K562 (cell line): ENCODE results near the gene COL23A1. TPM values are rescaled to one million over a fixed set of nuclear protein-coding genes. Genes with fewer than 3 reads are reported as not detected.

ENCODE experiments used
- HDAC8 ChIP-seq: fragments of 450-650 bp; IDR thresholded peaks from 2 replicates; pipeline ENCODE4 v1.6.1; 2016; ENCODE audit warnings: mild to moderate bottlenecking, missing genetic modification characterization, moderate library complexity, missing compliant biosample characterization
- POLR2A ChIP-seq: fragments of 450-650 bp; conservative IDR thresholded peaks from 2 replicates; pipeline ENCODE4 v1.6.1; 2016
- POLR2AphosphoS2 ChIP-seq: IDR thresholded peaks from 2 replicates; pipeline ENCODE4 v1.6.1; 2012; ENCODE audit warnings: low read length, improper control_type of control experiment
- POLR2AphosphoS5 ChIP-seq: IDR thresholded peaks from 2 replicates; pipeline ENCODE4 v1.6.1; 2011; ENCODE audit warnings: mild to moderate bottlenecking, low read depth, low read length, moderate library complexity; ENCODE audit not compliant: control insufficient read depth, insufficient read depth
- RBFOX2 ChIP-seq: fragments of 200-400 bp; formaldehyde crosslinking; IDR thresholded peaks from 2 replicates; pipeline ENCODE4 v1.6.1; 2017; ENCODE audit warnings: low read depth, mild to moderate bottlenecking, low read length, moderate library complexity
- RBM17 ChIP-seq: fragments of 200-400 bp; formaldehyde crosslinking; IDR thresholded peaks from 2 replicates; pipeline ENCODE4 v1.6.1; 2017; ENCODE audit warnings: low read depth, mild to moderate bottlenecking, low read length, borderline replicate concordance
- RBM22 ChIP-seq: fragments of 200-400 bp; formaldehyde crosslinking; IDR thresholded peaks from 2 replicates; pipeline ENCODE4 v1.6.1; 2018; ENCODE audit warnings: low read length, low read depth; ENCODE audit not compliant: poor library complexity, severe bottlenecking
- SIX5 ChIP-seq, 2 experiments: IDR thresholded peaks; 2 replicates each; pipeline ENCODE4 v1.6.1; 2011; ENCODE audit warnings: low read length in 2 of 2, borderline replicate concordance in 1 of 2, low read depth in 1 of 2, mild to moderate bottlenecking in 1 of 2, moderate library complexity in 1 of 2; ENCODE audit not compliant: insufficient read depth in 1 of 2
- SRF ChIP-seq, 2 experiments: fragments of 250-450, 450-650 bp in 1 of 2; sonication (Bioruptor Pico) in 1 of 2; sonication (generic) in 1 of 2; formaldehyde crosslinking; IDR thresholded peaks; 2 replicates each; pipeline versions ENCODE4 v1.5.0 to v1.5.1; 2020 to 2022; ENCODE audit warnings: mild to moderate bottlenecking in 1 of 2, missing genetic modification reagents in 1 of 2
- SRSF3 ChIP-seq: fragments of 200-400 bp; formaldehyde crosslinking; IDR thresholded peaks from 2 replicates; pipeline ENCODE4 v1.6.1; 2016; ENCODE audit warnings: mild to moderate bottlenecking, low read length, moderate library complexity; ENCODE audit not compliant: insufficient read depth
- ZNF121 ChIP-seq: sonication (generic); formaldehyde crosslinking; conservative IDR thresholded peaks from 2 replicates; pipeline ENCODE4 v1.8.0; 2022; ENCODE audit warnings: missing genetic modification reagents
- polyA plus RNA-seq, 8 experiments: library from polyadenylated mRNA; depleted of rRNA in 4 of 8; stranded (reverse) in 5 of 8; unstranded in 3 of 8; fragments of >200 nt; fragmentation: Nextera tagmentation in 2 of 8; fragmentation: Illumina TruSeq in 1 of 8; extraction: Ambion mirVana in 2 of 8; extraction: Trizol in 1 of 8; gene quantifications; 2 replicates each; pipeline versions ENCODE4 v1.2.1 to v1.2.3, GENCODE V29; 2011 to 2014; ENCODE audit warnings: inconsistent platforms in 1 of 8, missing spikeins in 1 of 8
- total RNA-seq, 7 experiments: library from RNA; depleted of rRNA in 6 of 7; stranded (reverse); fragments of >200 nt in 6 of 7; fragmentation: Illumina TruSeq in 2 of 7; extraction: Trizol in 2 of 7; gene quantifications; 2 replicates each; pipeline versions ENCODE4 v1.2.1 to v1.2.3, GENCODE V29; 2011 to 2021; ENCODE audit warnings: low replicate concordance in 1 of 7
- TF ChIP-seq, protein P1 (sequence below): fragments of 250-450 bp; sonication (Bioruptor Pico); IDR thresholded peaks from 2 replicates; pipeline ENCODE4 v1.4.0; 2020; ENCODE audit warnings: mild to moderate bottlenecking, moderate library complexity
- TF ChIP-seq, protein P2 (sequence below), 2 experiments: fragments of 150-350 bp in 1 of 2; IDR thresholded peaks; 2 replicates each; pipeline ENCODE4 v1.6.1; 2012 to 2016; ENCODE audit warnings: low read depth in 2 of 2, low read length in 2 of 2, mild to moderate bottlenecking in 1 of 2, moderate library complexity in 1 of 2

The COL23A1 gene
- total and polyA plus RNA-seq, 9 of the 15 experiments (the other 6 are each of a cell fraction or from before 2014, with no cell fraction given) = 0.09 TPM; not detected in 8

DNA sequence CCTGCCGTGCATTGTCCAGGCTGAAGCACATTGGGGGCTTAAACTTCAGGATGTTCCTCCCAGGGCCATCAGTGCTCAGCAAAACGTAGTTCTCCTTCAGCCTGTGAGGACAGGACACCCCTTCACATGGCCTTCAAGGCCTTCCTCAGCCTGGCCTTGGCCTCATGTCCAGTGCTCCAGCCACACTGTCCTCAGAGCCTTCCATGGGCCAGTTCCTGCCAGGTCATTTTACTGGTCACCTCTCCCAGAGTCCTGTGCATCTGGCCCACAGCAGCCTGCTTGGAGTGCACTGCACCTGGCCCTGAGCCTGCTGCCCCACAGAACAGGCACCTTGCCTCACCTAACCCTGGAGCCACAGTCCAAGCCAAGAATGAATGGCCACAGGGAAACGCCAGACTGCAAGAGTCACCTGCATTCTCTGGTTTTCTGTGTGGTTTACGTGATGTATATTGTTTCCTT lies 377.2 kb downstream of the COL23A1 start (continued):
- TF ChIP-seq, protein P1, sequence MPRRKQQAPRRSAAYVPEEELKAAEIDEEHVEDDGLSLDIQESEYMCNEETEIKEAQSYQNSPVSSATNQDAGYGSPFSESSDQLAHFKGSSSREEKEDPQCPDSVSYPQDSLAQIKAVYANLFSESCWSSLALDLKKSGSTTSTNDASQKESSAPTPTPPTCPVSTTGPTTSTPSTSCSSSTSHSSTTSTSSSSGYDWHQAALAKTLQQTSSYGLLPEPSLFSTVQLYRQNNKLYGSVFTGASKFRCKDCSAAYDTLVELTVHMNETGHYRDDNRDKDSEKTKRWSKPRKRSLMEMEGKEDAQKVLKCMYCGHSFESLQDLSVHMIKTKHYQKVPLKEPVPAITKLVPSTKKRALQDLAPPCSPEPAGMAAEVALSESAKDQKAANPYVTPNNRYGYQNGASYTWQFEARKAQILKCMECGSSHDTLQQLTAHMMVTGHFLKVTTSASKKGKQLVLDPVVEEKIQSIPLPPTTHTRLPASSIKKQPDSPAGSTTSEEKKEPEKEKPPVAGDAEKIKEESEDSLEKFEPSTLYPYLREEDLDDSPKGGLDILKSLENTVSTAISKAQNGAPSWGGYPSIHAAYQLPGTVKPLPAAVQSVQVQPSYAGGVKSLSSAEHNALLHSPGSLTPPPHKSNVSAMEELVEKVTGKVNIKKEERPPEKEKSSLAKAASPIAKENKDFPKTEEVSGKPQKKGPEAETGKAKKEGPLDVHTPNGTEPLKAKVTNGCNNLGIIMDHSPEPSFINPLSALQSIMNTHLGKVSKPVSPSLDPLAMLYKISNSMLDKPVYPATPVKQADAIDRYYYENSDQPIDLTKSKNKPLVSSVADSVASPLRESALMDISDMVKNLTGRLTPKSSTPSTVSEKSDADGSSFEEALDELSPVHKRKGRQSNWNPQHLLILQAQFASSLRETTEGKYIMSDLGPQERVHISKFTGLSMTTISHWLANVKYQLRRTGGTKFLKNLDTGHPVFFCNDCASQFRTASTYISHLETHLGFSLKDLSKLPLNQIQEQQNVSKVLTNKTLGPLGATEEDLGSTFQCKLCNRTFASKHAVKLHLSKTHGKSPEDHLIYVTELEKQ (CRISPR knock-in tag) = no peak
- no peak for TF ChIP-seq SRF (CRISPR knock-in tag; IDR thresholded peaks at IDR 0.05)
- no peak for TF ChIP-seq RBM17
- TF ChIP-seq ZNF121 (CRISPR knock-in tag) = no peak
- TF ChIP-seq RBFOX2 = peak; percentile 70
- peak; percentile 61 for TF ChIP-seq POLR2A
- peak; percentile 87; the same call in 1 of the 2 replicates for TF ChIP-seq POLR2AphosphoS2
- TF ChIP-seq SRSF3 = no peak
- peak; percentile 82 for TF ChIP-seq RBM22
- TF ChIP-seq SIX5 (IDR thresholded peaks at IDR 0.05; ENCODE audit: borderline replicate concordance in 1 of 2, insufficient read depth in 1 of 2, low read depth in 1 of 2, low read length in 2 of 2) = no peak
- no peak for TF ChIP-seq HDAC8
- TF ChIP-seq, protein P2, sequence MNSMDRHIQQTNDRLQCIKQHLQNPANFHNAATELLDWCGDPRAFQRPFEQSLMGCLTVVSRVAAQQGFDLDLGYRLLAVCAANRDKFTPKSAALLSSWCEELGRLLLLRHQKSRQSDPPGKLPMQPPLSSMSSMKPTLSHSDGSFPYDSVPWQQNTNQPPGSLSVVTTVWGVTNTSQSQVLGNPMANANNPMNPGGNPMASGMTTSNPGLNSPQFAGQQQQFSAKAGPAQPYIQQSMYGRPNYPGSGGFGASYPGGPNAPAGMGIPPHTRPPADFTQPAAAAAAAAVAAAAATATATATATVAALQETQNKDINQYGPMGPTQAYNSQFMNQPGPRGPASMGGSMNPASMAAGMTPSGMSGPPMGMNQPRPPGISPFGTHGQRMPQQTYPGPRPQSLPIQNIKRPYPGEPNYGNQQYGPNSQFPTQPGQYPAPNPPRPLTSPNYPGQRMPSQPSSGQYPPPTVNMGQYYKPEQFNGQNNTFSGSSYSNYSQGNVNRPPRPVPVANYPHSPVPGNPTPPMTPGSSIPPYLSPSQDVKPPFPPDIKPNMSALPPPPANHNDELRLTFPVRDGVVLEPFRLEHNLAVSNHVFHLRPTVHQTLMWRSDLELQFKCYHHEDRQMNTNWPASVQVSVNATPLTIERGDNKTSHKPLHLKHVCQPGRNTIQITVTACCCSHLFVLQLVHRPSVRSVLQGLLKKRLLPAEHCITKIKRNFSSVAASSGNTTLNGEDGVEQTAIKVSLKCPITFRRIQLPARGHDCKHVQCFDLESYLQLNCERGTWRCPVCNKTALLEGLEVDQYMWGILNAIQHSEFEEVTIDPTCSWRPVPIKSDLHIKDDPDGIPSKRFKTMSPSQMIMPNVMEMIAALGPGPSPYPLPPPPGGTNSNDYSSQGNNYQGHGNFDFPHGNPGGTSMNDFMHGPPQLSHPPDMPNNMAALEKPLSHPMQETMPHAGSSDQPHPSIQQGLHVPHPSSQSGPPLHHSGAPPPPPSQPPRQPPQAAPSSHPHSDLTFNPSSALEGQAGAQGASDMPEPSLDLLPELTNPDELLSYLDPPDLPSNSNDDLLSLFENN (IDR thresholded peaks at IDR 0.05; ENCODE audit: low read depth in 2 of 2, low read length in 2 of 2) = 0 out of 4 replicates have a peak, but pooled peaks of 1 of the 2 experiments have one; percentile 30
- peak; percentile 15; the same call in 1 of the 2 replicates for TF ChIP-seq POLR2AphosphoS5
